ENCODE data around the gene TENM3. TPM values are rescaled to one million over a fixed set of nuclear protein-coding genes. Genes with fewer than 3 reads are reported as not detected.

TENM3 gene
- total RNA-seq, 1 experiment from 2014 or later = 71.0 TPM

DNA sequence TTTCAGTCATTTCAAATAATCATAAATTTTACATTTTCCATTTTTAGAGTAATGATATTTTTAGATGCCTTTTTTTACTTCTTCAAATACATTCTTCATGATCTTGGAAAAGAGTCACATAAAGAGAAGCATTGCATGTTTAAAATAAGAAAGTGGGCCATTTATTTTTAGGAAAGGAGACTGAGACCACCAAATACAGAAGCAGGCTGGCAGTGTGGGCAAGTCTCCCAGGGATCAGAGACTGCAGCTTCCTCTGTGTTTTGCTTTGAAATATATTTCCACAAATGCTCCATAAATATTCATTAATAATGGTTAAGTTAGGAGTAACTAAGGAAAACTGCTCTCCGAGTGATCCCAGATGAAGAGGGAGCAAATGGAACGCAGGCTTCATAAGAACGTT, 397.3 kb downstream of the TENM3 start:
- DNase-seq (ENCODE audit: low spot score) (no peak), ATAC-seq (no peak)
- no peaks in the 10 kb centered on the region for H3K27me3 Mint-ChIP-seq (ENCODE audit: low read depth)
- no peak for TF ChIP-seq GRHL2 (CRISPR knock-in tag; IDR thresholded peaks at IDR 0.05; ENCODE audit: insufficient replicate concordance, severe bottlenecking)
- peaks cover 6% of the 10 kb centered on the region for H3K9me3 Mint-ChIP-seq
- CTCF ChIA-PET = no interaction called here
- H3K4me1 Mint-ChIP-seq = no peaks in the 10 kb centered on the region
- H3K36me3 Mint-ChIP-seq = peaks cover 16% of the 10 kb centered on the region
- no peak overlapping the region for H3K27ac Mint-ChIP-seq
- POLR2A ChIA-PET = no interaction called here
- no peak overlapping the region for H3K4me3 Mint-ChIP-seq

- DNase-seq (ENCODE audit: low spot score) = no peak
- H3K27ac Mint-ChIP-seq = no peak overlapping the region
- H3K9me3 Mint-ChIP-seq = peaks cover 11% of the 10 kb centered on the region
- H3K36me3 Mint-ChIP-seq = peaks cover 21% of the 10 kb centered on the region
- TF ChIP-seq, protein P1, sequence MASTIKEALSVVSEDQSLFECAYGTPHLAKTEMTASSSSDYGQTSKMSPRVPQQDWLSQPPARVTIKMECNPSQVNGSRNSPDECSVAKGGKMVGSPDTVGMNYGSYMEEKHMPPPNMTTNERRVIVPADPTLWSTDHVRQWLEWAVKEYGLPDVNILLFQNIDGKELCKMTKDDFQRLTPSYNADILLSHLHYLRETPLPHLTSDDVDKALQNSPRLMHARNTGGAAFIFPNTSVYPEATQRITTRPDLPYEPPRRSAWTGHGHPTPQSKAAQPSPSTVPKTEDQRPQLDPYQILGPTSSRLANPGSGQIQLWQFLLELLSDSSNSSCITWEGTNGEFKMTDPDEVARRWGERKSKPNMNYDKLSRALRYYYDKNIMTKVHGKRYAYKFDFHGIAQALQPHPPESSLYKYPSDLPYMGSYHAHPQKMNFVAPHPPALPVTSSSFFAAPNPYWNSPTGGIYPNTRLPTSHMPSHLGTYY (CRISPR knock-in tag; IDR thresholded peaks at IDR 0.05) = no peak
- no peak for TF ChIP-seq ZNF532 (CRISPR knock-in tag; IDR thresholded peaks at IDR 0.05; ENCODE audit: borderline replicate concordance)
- TF ChIP-seq TP53 (CRISPR knock-in tag; IDR thresholded peaks at IDR 0.05) = no peak
- no peak for TF ChIP-seq ZNF263 (CRISPR knock-in tag; IDR thresholded peaks at IDR 0.05; ENCODE audit: low read depth)
- TF ChIP-seq, protein P2, sequence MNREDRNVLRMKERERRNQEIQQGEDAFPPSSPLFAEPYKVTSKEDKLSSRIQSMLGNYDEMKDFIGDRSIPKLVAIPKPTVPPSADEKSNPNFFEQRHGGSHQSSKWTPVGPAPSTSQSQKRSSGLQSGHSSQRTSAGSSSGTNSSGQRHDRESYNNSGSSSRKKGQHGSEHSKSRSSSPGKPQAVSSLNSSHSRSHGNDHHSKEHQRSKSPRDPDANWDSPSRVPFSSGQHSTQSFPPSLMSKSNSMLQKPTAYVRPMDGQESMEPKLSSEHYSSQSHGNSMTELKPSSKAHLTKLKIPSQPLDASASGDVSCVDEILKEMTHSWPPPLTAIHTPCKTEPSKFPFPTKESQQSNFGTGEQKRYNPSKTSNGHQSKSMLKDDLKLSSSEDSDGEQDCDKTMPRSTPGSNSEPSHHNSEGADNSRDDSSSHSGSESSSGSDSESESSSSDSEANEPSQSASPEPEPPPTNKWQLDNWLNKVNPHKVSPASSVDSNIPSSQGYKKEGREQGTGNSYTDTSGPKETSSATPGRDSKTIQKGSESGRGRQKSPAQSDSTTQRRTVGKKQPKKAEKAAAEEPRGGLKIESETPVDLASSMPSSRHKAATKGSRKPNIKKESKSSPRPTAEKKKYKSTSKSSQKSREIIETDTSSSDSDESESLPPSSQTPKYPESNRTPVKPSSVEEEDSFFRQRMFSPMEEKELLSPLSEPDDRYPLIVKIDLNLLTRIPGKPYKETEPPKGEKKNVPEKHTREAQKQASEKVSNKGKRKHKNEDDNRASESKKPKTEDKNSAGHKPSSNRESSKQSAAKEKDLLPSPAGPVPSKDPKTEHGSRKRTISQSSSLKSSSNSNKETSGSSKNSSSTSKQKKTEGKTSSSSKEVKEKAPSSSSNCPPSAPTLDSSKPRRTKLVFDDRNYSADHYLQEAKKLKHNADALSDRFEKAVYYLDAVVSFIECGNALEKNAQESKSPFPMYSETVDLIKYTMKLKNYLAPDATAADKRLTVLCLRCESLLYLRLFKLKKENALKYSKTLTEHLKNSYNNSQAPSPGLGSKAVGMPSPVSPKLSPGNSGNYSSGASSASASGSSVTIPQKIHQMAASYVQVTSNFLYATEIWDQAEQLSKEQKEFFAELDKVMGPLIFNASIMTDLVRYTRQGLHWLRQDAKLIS (CRISPR knock-in tag; IDR thresholded peaks at IDR 0.05; ENCODE audit: borderline replicate concordance) = no peak
- no peak for TF ChIP-seq MLX (CRISPR knock-in tag; IDR thresholded peaks at IDR 0.05)
- TF ChIP-seq ATF6 (CRISPR knock-in tag; IDR thresholded peaks at IDR 0.05) = no peak
- no peak for TF ChIP-seq FOXK1 (CRISPR knock-in tag; IDR thresholded peaks at IDR 0.05)
- no peak for TF ChIP-seq MYBL2 (CRISPR knock-in tag; IDR thresholded peaks at IDR 0.05)
- TF ChIP-seq, protein P3, sequence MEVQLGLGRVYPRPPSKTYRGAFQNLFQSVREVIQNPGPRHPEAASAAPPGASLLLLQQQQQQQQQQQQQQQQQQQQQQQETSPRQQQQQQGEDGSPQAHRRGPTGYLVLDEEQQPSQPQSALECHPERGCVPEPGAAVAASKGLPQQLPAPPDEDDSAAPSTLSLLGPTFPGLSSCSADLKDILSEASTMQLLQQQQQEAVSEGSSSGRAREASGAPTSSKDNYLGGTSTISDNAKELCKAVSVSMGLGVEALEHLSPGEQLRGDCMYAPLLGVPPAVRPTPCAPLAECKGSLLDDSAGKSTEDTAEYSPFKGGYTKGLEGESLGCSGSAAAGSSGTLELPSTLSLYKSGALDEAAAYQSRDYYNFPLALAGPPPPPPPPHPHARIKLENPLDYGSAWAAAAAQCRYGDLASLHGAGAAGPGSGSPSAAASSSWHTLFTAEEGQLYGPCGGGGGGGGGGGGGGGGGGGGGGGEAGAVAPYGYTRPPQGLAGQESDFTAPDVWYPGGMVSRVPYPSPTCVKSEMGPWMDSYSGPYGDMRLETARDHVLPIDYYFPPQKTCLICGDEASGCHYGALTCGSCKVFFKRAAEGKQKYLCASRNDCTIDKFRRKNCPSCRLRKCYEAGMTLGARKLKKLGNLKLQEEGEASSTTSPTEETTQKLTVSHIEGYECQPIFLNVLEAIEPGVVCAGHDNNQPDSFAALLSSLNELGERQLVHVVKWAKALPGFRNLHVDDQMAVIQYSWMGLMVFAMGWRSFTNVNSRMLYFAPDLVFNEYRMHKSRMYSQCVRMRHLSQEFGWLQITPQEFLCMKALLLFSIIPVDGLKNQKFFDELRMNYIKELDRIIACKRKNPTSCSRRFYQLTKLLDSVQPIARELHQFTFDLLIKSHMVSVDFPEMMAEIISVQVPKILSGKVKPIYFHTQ (CRISPR knock-in tag; IDR thresholded peaks at IDR 0.05) = no peak
- H3K27me3 Mint-ChIP-seq (ENCODE audit: low read depth) = no peaks in the 10 kb centered on the region
- ATAC-seq = no peak
- no peak overlapping the region for H3K4me3 Mint-ChIP-seq
- ChIA-PET POLR2A (no interaction called here), CTCF (no interaction called here)
- H3K4me1 Mint-ChIP-seq = no peaks in the 10 kb centered on the region
These were observed 397.7 kb downstream of the TENM3 start for GRCh38 chr4:182640932-182641331.
